D721Med (cell line): ENCODE results near the gene CERS3.

ENCODE experiments used
- DNase-seq: peaks from one replicate; pipeline ENCODE4 v3.0.0; 2011; ENCODE audit warnings: low spot score; ENCODE audit not compliant: insufficient read length
- FAIRE-seq: peaks from 2 replicates; lab custom pipeline; 2011; peaks lifted over from hg19 to GRCh38; lab: Jason Lieb, UNC
- CTCF ChIP-seq: IDR thresholded peaks from 2 replicates; pipeline ENCODE4 v1.5.1; 2012; ENCODE audit warnings: mild to moderate bottlenecking, control low read depth; ENCODE audit not compliant: insufficient read depth; ENCODE audit errors: missing control alignments

Gene CERS3

GRCh38 chr15:100501117-100501516 lies 27.6 kb downstream of the CERS3 start:
- TF ChIP-seq CTCF = no peak
- FAIRE-seq (no peak), DNase-seq (no peak)

GRCh38 chr15:100500226-100500990 lies 28.3 kb downstream of the CERS3 start:
- TF ChIP-seq CTCF = no peak
- DNase-seq = no peak
- no peak for FAIRE-seq

GRCh38 chr15:100495861-100496260 lies 32.9 kb downstream of the CERS3 start:
- FAIRE-seq (no peak), DNase-seq (no peak)
- TF ChIP-seq CTCF = no peak

GRCh38 chr15:100493213-100493612 lies 35.5 kb downstream of the CERS3 start:
- no peak for TF ChIP-seq CTCF
- FAIRE-seq = no peak

GRCh38 chr15:100484443-100484842 lies 44.3 kb downstream of the CERS3 start:
- FAIRE-seq (no peak), DNase-seq (no peak)
- no peak for TF ChIP-seq CTCF

More at GRCh38 chr15:100493213-100493612, 35.5 kb downstream of the CERS3 start:
- no peak for DNase-seq

GRCh38 chr15:100483370-100483769 lies 45.4 kb downstream of the CERS3 start:
- DNase-seq (no peak), FAIRE-seq (no peak)
- TF ChIP-seq CTCF = no peak

- TF ChIP-seq CTCF = no peak
- FAIRE-seq (no peak), DNase-seq (no peak)
These were observed 51.9 kb downstream of the CERS3 start for GRCh38 chr15:100476805-100477204.
